ENCODE results near the gene ANKS1A.

Gene ANKS1A

DNA sequence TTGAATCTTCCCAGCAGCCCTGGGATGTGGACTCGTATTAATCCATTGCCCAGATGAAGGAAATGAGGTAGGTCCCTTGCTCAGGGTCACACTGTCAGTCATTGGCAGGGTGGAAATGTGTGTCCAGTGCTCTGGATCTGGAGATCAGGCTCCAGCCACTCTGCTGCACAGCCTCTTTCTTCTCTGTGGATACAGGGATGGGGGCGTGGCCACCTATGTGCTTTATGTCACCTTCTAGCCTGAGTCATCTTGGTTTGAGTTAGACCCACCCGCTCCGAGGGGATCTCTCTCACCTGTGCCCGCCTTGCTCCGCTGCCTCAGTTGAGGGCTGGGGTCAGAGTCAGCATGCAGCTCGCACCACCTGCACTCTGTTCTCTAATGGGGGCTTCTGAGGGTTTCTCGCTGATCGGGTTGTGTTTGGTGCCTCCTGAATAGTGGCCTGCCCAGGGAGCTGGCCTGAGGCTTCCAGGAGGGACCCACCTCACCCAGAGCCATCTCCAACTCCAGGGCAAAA, 172.1 kb downstream of the ANKS1A start:
- TF ChIP-seq, protein P1, sequence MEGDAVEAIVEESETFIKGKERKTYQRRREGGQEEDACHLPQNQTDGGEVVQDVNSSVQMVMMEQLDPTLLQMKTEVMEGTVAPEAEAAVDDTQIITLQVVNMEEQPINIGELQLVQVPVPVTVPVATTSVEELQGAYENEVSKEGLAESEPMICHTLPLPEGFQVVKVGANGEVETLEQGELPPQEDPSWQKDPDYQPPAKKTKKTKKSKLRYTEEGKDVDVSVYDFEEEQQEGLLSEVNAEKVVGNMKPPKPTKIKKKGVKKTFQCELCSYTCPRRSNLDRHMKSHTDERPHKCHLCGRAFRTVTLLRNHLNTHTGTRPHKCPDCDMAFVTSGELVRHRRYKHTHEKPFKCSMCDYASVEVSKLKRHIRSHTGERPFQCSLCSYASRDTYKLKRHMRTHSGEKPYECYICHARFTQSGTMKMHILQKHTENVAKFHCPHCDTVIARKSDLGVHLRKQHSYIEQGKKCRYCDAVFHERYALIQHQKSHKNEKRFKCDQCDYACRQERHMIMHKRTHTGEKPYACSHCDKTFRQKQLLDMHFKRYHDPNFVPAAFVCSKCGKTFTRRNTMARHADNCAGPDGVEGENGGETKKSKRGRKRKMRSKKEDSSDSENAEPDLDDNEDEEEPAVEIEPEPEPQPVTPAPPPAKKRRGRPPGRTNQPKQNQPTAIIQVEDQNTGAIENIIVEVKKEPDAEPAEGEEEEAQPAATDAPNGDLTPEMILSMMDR (conservative IDR thresholded peaks at IDR 0.05; ENCODE audit: low read depth, low read length), result no peak
- H3K4me3 ChIP-seq (ENCODE audit: low read depth, low read length), result no peak overlapping the region
- DNase-seq (ENCODE audit: low read depth), result no peak

DNA sequence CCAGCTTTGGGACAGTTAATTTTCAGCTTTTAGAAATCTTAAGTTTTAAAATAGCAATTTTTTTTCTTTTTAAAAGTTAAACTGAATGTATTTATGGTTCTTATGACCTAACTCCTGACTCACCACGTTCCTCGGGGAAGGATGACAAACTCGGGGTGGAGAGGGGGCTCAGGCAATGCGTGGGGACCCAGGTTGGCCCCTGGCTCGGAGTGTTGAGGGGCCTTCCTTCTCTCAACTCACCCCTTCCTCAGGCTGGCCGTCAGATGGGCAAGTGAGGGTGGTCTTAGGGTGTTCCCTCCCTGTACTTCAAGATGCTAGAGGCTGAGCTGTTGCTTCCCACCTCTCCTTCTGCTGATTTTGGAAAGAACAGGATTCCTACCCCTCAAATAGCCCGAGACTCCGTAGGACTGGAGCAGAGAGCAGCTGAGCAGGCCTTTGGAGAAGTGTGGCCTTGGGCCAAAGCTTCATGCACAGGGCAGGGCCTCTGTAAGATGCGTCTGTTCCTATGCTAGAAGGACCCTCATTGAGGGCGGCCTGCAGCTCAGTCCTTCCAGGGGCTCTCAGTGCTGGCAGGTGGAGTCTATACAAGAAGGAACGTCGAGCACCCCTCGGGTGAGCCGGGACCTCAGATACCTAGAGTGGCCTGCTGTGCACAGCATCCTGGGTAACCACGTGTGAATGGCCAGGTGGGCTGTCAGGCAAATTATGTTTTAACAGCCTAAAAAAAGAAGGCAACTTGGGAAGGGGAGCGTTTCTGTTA, 172.8 kb downstream of the ANKS1A start:
- DNase-seq (ENCODE audit: low read depth), result no peak
- TF ChIP-seq, protein P1 (conservative IDR thresholded peaks at IDR 0.05; ENCODE audit: low read depth, low read length), result no peak
- no peak overlapping the region for H3K4me3 ChIP-seq (ENCODE audit: low read depth, low read length)

DNA sequence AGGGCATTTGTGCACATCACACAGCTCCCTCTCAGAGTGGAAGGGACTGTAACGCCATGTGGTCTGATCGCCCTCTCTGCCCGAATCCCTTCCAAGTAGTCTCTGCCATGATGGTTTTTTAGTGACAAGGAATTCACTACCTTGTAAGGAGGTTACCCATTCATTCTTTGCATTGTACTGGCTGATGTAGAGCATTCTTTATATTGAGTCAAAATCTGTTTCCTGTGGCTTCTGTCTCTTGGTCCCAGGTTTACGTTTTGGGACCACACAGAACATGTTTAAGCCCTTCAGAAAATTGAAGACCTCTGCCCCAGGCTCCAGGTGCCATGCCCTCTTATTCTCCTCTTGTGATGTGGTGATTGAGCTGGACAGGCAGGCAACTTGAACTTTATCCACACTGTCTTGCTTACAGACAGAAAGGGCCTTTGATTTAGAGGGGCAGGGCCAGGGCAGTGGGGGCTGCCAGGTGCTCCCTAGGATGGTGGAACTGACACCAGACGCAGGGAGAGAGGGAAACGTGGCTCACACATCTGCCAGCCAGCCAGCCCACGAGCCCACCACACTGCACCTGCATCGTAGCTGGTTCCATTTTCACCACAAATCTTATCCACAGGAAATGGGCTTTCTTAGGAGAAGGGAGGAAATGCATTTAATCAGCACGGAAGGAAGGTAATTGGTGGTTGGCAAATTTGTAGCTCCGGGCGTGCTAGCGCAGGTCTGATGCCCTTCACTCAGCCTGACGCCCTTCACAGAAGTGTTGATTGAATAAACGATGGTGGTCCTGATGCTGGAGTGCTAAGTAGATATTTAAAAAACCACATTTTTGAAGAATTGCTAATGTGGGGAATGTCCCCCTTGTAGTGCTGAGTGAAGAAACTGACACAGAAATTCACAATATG, 173.9 kb downstream of the ANKS1A start:
- TF ChIP-seq, protein P1 (conservative IDR thresholded peaks at IDR 0.05; ENCODE audit: low read depth, low read length), result no peak
- no peak overlapping the region for H3K4me3 ChIP-seq (ENCODE audit: low read depth, low read length)
- DNase-seq (ENCODE audit: low read depth), result no peak

DNA sequence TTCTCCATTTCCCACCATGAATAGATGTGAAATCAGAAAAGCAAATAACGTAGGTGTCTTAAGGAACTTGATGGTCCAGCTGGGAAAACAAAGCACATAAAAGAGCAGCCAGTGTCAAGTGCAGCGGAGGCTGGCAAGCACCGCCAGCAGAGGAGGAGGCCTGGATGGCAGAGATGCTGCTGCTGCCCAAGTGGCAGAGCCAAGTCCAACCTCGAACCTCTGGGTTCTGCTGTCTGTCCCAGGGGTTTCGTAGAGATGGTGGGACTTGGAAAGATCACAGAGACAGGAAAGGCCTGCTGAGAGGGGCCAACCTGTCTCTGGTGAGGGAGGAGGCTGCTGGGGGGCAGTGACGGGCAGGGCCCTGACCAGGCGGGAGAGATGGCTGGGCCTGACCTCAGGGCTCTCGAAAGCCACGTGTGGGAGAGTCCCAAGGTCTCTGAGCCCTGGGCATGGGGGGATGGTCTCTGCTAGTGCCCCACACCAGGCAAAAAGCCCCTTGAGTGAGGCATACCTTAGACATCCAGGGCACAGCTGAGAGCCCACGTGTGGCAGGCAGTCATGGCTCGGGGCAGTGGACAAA, 174.7 kb downstream of the ANKS1A start:
- no peak for DNase-seq (ENCODE audit: low read depth)
- TF ChIP-seq, protein P1 (conservative IDR thresholded peaks at IDR 0.05; ENCODE audit: low read depth, low read length), result no peak
- no peak overlapping the region for H3K4me3 ChIP-seq (ENCODE audit: low read depth, low read length)

DNA sequence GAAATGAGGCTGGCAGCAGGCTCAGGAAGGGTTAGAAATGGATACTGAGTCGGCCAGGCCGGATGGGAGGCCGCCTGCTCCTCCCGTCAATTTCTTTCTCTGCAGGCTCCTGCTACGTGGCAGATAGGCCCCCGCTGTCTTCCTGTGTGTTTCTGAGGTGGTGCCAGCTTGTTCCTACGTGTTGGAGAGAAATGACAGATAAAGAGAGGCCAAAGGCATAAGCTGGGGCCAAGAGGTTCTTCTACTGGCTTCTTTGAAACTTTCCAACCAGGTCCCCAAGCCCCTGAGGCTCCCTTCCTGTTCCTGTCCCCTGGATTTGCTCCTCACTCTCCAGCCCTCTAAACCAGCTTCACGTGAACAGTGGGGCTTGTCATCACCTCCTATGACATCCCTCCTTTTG, 175.2 kb downstream of the ANKS1A start:
- no peak for DNase-seq (ENCODE audit: low read depth)
- TF ChIP-seq, protein P1 (conservative IDR thresholded peaks at IDR 0.05; ENCODE audit: low read depth, low read length), result no peak
- no peak overlapping the region for H3K4me3 ChIP-seq (ENCODE audit: low read depth, low read length)

DNA sequence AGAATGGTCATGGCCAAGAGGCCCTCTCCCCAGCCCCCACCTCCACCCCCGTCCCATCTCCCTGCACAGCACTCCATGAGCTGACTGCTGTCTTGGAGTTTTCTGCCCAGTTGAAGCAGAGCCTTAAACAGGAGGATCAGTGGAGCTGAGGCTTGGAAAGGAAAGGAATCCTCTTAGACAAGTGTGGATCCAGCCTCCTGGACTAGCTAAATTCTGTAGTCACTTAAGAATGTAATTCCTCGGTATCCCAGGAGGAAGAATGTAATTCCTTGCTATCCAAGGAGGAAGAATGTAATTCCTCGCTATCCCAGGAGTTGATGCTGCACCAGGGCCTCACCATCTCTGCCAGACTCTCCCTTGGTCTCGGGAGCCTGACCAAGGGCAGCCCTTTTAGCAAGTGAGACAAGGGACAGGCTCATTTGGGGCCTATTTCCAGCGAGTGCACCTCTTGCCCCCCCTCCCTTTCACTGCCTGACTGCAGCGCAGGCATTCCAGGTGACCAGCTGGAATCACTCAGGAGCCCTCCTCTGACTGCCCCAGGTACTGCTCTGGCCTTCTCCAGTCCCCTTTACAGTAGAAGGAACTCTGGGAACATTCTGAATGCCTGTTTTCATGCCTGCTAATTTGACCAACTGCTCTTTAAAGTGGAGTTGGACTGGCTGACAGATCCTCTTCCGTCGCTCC, 175.8 kb downstream of the ANKS1A start:
- DNase-seq (ENCODE audit: low read depth), result no peak
- H3K4me3 ChIP-seq (ENCODE audit: low read depth, low read length), result no peak overlapping the region
- TF ChIP-seq, protein P1 (conservative IDR thresholded peaks at IDR 0.05; ENCODE audit: low read depth, low read length), result no peak

Measured in choroid plexus epithelial cell (primary cell).